Measurements from ENCODE around the gene CAB39. TPM values are rescaled to one million over a fixed set of nuclear protein-coding genes. Genes with fewer than 3 reads are reported as not detected.

Gene CAB39
- total RNA-seq, 4 donors from 2014 or later, result 47.6 to 80.3 (median 71.8) TPM

DNA sequence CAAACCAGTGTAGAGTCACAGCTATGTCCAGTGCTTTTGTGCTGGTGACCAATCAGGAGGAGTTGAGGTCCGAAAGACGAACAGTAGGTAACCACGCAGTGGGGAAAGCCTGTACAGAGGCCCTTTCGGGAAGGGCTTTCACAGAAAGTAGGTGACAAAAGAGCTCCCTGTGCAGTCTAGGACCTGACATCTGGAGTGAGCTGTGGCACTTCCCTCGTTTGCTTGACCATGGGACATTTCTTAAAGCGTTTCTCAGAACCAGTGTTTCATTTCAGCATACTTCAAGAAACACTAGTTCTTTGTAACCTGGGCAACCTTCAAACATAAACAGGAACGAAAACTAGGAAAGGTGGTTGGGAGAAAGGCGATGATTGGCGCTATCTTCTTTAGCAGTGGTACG lies 96.4 kb downstream of the CAB39 start:
- intact Hi-C loops (cut with DNase I), result no loop called here
- 86 to 92% methylated on average over 10 of the region's 10 CpGs for WGBS, 2 donors
- Histone ChIP-seq H3K36me3 (peaks cover 0 to 71% (median 6%) of the 10 kb centered on the region in 3 donors), H3K4me1 (no peaks in the 10 kb centered on the region), H3K4me3 (no peak overlapping the region), H3K27ac (no peak overlapping the region), H3K9me3 (no peaks in the 10 kb centered on the region), H3K27me3 (no peaks in the 10 kb centered on the region)
- TF ChIP-seq POLR2A (IDR thresholded peaks at IDR 0.05), result no peak
- TF ChIP-seq, protein P1, sequence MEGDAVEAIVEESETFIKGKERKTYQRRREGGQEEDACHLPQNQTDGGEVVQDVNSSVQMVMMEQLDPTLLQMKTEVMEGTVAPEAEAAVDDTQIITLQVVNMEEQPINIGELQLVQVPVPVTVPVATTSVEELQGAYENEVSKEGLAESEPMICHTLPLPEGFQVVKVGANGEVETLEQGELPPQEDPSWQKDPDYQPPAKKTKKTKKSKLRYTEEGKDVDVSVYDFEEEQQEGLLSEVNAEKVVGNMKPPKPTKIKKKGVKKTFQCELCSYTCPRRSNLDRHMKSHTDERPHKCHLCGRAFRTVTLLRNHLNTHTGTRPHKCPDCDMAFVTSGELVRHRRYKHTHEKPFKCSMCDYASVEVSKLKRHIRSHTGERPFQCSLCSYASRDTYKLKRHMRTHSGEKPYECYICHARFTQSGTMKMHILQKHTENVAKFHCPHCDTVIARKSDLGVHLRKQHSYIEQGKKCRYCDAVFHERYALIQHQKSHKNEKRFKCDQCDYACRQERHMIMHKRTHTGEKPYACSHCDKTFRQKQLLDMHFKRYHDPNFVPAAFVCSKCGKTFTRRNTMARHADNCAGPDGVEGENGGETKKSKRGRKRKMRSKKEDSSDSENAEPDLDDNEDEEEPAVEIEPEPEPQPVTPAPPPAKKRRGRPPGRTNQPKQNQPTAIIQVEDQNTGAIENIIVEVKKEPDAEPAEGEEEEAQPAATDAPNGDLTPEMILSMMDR (IDR thresholded peaks at IDR 0.05), result no peak
- DNase-seq, result no peak

DNA sequence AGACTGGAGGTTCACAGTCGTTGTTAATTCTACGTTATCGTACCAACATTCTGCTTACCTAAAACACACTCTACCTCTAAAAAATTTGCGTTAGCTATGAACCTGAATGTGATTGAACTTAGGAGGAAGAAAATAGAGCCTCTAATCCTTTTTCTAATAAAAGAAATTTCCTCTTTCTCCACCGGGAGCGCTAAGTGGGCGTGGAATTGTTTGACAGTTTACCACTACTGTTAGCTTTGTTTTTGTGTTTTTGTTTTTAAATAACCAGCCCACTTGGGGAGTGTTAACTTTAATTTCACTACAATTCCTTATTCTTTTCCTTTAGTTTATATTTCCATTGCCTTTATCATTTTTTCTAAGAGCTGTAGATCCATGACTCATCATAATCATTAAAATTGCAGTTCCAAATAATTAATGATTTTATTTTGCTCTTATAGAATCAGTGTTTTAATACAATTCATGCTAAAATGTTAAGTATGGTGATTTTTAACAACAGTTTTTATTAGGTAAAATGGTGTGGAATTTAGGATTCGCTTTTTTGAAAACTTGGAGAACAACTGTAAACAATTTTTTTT lies 97.1 kb downstream of the CAB39 start:
- H3K4me1 ChIP-seq, result no peaks in the 10 kb centered on the region
- no peaks in the 10 kb centered on the region for H3K27me3 ChIP-seq
- peaks cover 0 to 78% (median 6%) of the 10 kb centered on the region in 3 donors for H3K36me3 ChIP-seq
- no peak for TF ChIP-seq POLR2A (IDR thresholded peaks at IDR 0.05)
- TF ChIP-seq, protein P1 (IDR thresholded peaks at IDR 0.05), result no peak
- 76 to 78% methylated on average over 8 of the region's 8 CpGs for WGBS, 2 donors
- no peaks in the 10 kb centered on the region for H3K9me3 ChIP-seq
- no peak for DNase-seq
- H3K27ac ChIP-seq, result no peak overlapping the region
- intact Hi-C loops (cut with DNase I), result no loop called here
- H3K4me3 ChIP-seq, result no peak overlapping the region

DNA sequence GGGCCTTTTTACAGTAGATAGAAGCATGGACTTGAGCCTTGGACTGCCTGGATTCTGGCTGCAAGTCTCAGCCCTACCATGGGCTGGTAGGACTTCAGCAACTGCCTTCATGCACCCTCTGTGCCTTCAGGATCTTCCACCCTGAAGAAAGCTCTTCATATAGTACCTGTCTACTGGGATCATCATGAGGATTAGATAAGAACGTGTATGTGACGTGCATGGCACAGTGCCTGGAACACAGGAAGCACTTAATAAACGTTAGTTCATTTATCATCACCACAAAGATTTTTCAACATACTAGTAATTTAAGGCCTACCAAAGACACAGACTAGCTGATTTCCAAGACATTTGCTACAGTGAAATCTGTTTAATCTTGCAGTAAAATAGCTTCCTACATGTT lies 98.9 kb downstream of the CAB39 start:
- Histone ChIP-seq H3K4me1 (no peaks in the 10 kb centered on the region), H3K9me3 (no peaks in the 10 kb centered on the region), H3K4me3 (no peak overlapping the region), H3K27me3 (no peaks in the 10 kb centered on the region), H3K36me3 (peaks cover 0 to 88% (median 10%) of the 10 kb centered on the region in 3 donors), H3K27ac (no peak overlapping the region)
- WGBS, 2 donors, result 37 to 67% methylated on average over 3 of the region's 3 CpGs
- TF ChIP-seq, protein P1 (IDR thresholded peaks at IDR 0.05), result no peak
- no peak for TF ChIP-seq POLR2A (IDR thresholded peaks at IDR 0.05)
- intact Hi-C loops (cut with DNase I), result no loop called here
- DNase-seq, result no peak

DNA sequence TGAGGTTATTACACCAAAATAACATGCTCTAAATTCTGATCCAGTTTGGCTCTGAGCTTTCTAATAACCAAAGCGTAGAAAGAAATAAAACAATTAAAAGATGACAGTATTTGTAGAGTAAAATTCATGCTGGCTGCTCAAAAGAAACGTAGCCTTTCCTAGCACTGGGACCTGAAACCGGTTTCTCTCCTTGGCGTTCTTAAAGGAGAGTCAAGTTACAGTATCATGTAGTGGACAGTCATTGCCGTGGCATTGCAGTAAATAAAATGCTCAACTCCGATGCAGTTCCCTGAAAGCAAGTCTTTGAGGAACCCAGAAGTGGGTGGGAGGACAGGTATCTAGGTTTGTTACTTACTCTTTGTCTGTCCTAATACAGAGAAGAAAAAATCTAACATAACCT lies 99.4 kb downstream of the CAB39 start:
- Histone ChIP-seq H3K9me3 (no peaks in the 10 kb centered on the region), H3K36me3 (peaks cover 0 to 88% (median 10%) of the 10 kb centered on the region in 3 donors), H3K4me3 (no peak overlapping the region), H3K27me3 (no peaks in the 10 kb centered on the region), H3K4me1 (no peaks in the 10 kb centered on the region), H3K27ac (no peak overlapping the region)
- DNase-seq, result no peak
- intact Hi-C loops (cut with DNase I), result no loop called here
- 92 to 94% methylated on average over 6 of the region's 6 CpGs for WGBS, 2 donors
- no peak for TF ChIP-seq POLR2A (IDR thresholded peaks at IDR 0.05)
- TF ChIP-seq, protein P1 (IDR thresholded peaks at IDR 0.05), result no peak

DNA sequence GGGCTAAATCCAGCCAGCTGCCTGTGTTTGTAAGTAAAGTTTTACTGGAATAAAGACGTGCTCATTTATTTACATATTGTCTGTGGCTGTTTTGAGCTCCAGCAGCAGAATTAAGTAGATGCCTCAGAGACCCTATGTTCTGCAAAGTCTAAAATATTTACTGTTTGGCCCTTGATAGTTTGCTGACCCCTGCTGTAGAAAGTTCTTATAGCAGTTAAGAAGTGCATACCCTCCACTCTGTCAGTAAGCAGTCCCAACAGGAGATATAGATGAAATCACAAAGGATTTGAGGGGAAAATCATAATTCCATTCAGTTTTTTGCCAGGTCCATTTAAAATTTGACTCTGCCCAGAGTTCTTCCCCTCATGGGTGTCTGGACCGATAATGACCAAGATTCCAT lies 102.0 kb downstream of the CAB39 start:
- Histone ChIP-seq H3K27me3 (no peaks in the 10 kb centered on the region), H3K4me3 (no peak overlapping the region), H3K36me3 (peaks cover 0 to 93% (median 16%) of the 10 kb centered on the region in 3 donors), H3K4me1 (no peaks in the 10 kb centered on the region), H3K9me3 (no peaks in the 10 kb centered on the region), H3K27ac (no peak overlapping the region)
- intact Hi-C loops (cut with DNase I), result no loop called here
- no peak for TF ChIP-seq POLR2A (IDR thresholded peaks at IDR 0.05)
- TF ChIP-seq, protein P1 (IDR thresholded peaks at IDR 0.05), result peak in 2 of 6 experiments; percentile 7 to 34
- no peak for DNase-seq
- 68 to 79% methylated on average over 2 of the region's 2 CpGs for WGBS, 2 donors
